NCI-H2196 treated with DMSO at 0.1 percent for 48 hours (cell line): Measurements from ENCODE around the gene TPX2.

Experiments used
- DNase-seq: peaks from one replicate; lab custom pipeline; 2025; ENCODE audit not compliant: unreplicated experiment; lab: John Stamatoyannopoulos, UW

TPX2 gene

GRCh38 chr20:31831771-31832306 is 92.7 kb downstream of the TPX2 start:
- no peak for DNase-seq

GRCh38 chr20:31833130-31833930 is 94.2 kb downstream of the TPX2 start:
- no peak for DNase-seq

- no peak for DNase-seq
Measured at GRCh38 chr20:31833931-31834521, 94.9 kb downstream of the TPX2 start.

GRCh38 chr20:31835554-31835953 is 96.5 kb downstream of the TPX2 start:
- DNase-seq, result no peak

GRCh38 chr20:31835977-31836852 is 97.1 kb downstream of the TPX2 start:
- DNase-seq, result peak; percentile 81

GRCh38 chr20:31836853-31837608 is 97.9 kb downstream of the TPX2 start:
- no peak for DNase-seq

- DNase-seq, result no peak
Measured at GRCh38 chr20:31837896-31838397, 98.9 kb downstream of the TPX2 start.

GRCh38 chr20:31838646-31839292 is 99.7 kb downstream of the TPX2 start:
- no peak for DNase-seq

- DNase-seq, result no peak
Measured at GRCh38 chr20:31839782-31840487, 100.8 kb downstream of the TPX2 start.

- DNase-seq, result no peak
Measured at GRCh38 chr20:31840906-31841816, 102.1 kb downstream of the TPX2 start.

- DNase-seq, result no peak
Measured at GRCh38 chr20:31841928-31842327, 102.8 kb downstream of the TPX2 start.

- DNase-seq, result no peak
Measured at GRCh38 chr20:31842471-31843157, 103.5 kb downstream of the TPX2 start.

GRCh38 chr20:31843288-31843687 is 104.2 kb downstream of the TPX2 start:
- DNase-seq, result no peak

- no peak for DNase-seq
Measured at GRCh38 chr20:31843881-31844280, 104.8 kb downstream of the TPX2 start.

GRCh38 chr20:31844737-31845299 is 105.7 kb downstream of the TPX2 start:
- DNase-seq, result no peak

- DNase-seq, result no peak
Measured at GRCh38 chr20:31845300-31845863, 106.3 kb downstream of the TPX2 start, which contains the start of gene FOXS1. Gene FOXS1 (minus strand): TSS chr20:31845604. CDS start chr20:31845542, 62 bp downstream.

- DNase-seq, result no peak
Measured at GRCh38 chr20:31846793-31847138, 107.7 kb downstream of the TPX2 start.
